Stimulated activated naive CD8-positive, alpha-beta T cell treated with anti-CD3 and anti-CD28 coated beads, Interleukin-15, Interleukin-2, amounts not matched to agents 100 ng/mL and 50 ng/mL, for 24 hours (primary cell): ENCODE data around the gene WASF2.

Experiments
- H3K27ac Mint-ChIP-seq: one replicate; pipeline ENCODE4 v1.8.0; 2021; ENCODE audit warnings: mild to moderate bottlenecking, mixed read lengths
- H3K27me3 Mint-ChIP-seq: one replicate; pipeline ENCODE4 v1.8.0; 2021; ENCODE audit warnings: mixed read lengths
- H3K36me3 Mint-ChIP-seq: one replicate; pipeline ENCODE4 v1.8.0; 2021; ENCODE audit warnings: low read depth, mixed read lengths
- H3K4me1 Mint-ChIP-seq: one replicate; pipeline ENCODE4 v1.8.0; 2021; ENCODE audit warnings: low read depth, mixed read lengths
- H3K4me3 Mint-ChIP-seq: one replicate; pipeline ENCODE4 v1.8.0; 2021; ENCODE audit warnings: mild to moderate bottlenecking, mixed read lengths
- H3K9me3 Mint-ChIP-seq: one replicate; pipeline ENCODE4 v1.8.0; 2021; ENCODE audit warnings: mixed read lengths

The WASF2 gene

GRCh38 chr1:27366113-27366410 lies 123.9 kb downstream of the WASF2 start:
- no peaks in the 10 kb centered on the region for H3K36me3 Mint-ChIP-seq
- peak overlapping the region; percentile 81 for H3K4me3 Mint-ChIP-seq
- no peaks in the 10 kb centered on the region for H3K9me3 Mint-ChIP-seq
- H3K27ac Mint-ChIP-seq, result peak overlapping the region; percentile 79
- no peaks in the 10 kb centered on the region for H3K27me3 Mint-ChIP-seq
- H3K4me1 Mint-ChIP-seq, result peaks cover 34% of the 10 kb centered on the region

GRCh38 chr1:27365372-27366112 lies 124.4 kb downstream of the WASF2 start:
- Mint-ChIP-seq H3K27ac (peak overlapping the region; percentile 79), H3K4me3 (peak overlapping the region; percentile 81), H3K36me3 (no peaks in the 10 kb centered on the region), H3K4me1 (peaks cover 34% of the 10 kb centered on the region), H3K27me3 (no peaks in the 10 kb centered on the region), H3K9me3 (no peaks in the 10 kb centered on the region)

- Mint-ChIP-seq H3K4me3 (peak overlapping the region; percentile 81), H3K36me3 (no peaks in the 10 kb centered on the region), H3K4me1 (peaks cover 37% of the 10 kb centered on the region), H3K9me3 (no peaks in the 10 kb centered on the region), H3K27ac (peak overlapping the region; percentile 67), H3K27me3 (no peaks in the 10 kb centered on the region)
Measured at GRCh38 chr1:27364696-27365371, 125.1 kb downstream of the WASF2 start.

- no peak overlapping the region for H3K4me3 Mint-ChIP-seq
- no peaks in the 10 kb centered on the region for H3K9me3 Mint-ChIP-seq
- H3K27me3 Mint-ChIP-seq, result peaks cover 2% of the 10 kb centered on the region
- H3K4me1 Mint-ChIP-seq, result peaks cover 37% of the 10 kb centered on the region
- no peak overlapping the region for H3K27ac Mint-ChIP-seq
- H3K36me3 Mint-ChIP-seq, result no peaks in the 10 kb centered on the region
Measured at GRCh38 chr1:27363766-27364695, 125.9 kb downstream of the WASF2 start.

GRCh38 chr1:27361553-27361952 lies 128.4 kb downstream of the WASF2 start:
- Mint-ChIP-seq H3K4me3 (no peak overlapping the region), H3K4me1 (peaks cover 46% of the 10 kb centered on the region), H3K9me3 (no peaks in the 10 kb centered on the region), H3K27ac (no peak overlapping the region), H3K36me3 (no peaks in the 10 kb centered on the region), H3K27me3 (peaks cover 6% of the 10 kb centered on the region)

GRCh38 chr1:27361044-27361402 lies 128.9 kb downstream of the WASF2 start:
- no peaks in the 10 kb centered on the region for H3K36me3 Mint-ChIP-seq
- H3K9me3 Mint-ChIP-seq, result no peaks in the 10 kb centered on the region
- peak overlapping the region; percentile 60 for H3K4me3 Mint-ChIP-seq
- peaks cover 50% of the 10 kb centered on the region for H3K4me1 Mint-ChIP-seq
- peaks cover 6% of the 10 kb centered on the region for H3K27me3 Mint-ChIP-seq
- H3K27ac Mint-ChIP-seq, result no peak overlapping the region

- H3K27me3 Mint-ChIP-seq, result peaks cover 6% of the 10 kb centered on the region
- H3K36me3 Mint-ChIP-seq, result no peaks in the 10 kb centered on the region
- H3K9me3 Mint-ChIP-seq, result no peaks in the 10 kb centered on the region
- no peak overlapping the region for H3K27ac Mint-ChIP-seq
- H3K4me1 Mint-ChIP-seq, result peaks cover 51% of the 10 kb centered on the region
- H3K4me3 Mint-ChIP-seq, result peak overlapping the region; percentile 60
Measured at GRCh38 chr1:27360159-27361043, 129.6 kb downstream of the WASF2 start.

- Mint-ChIP-seq H3K27ac (no peak overlapping the region), H3K36me3 (no peaks in the 10 kb centered on the region), H3K9me3 (no peaks in the 10 kb centered on the region), H3K27me3 (peaks cover 6% of the 10 kb centered on the region), H3K4me1 (peaks cover 47% of the 10 kb centered on the region), H3K4me3 (peak overlapping the region; percentile 60)
Measured at GRCh38 chr1:27359822-27360158, 130.2 kb downstream of the WASF2 start.

- Mint-ChIP-seq H3K27me3 (peaks cover 6% of the 10 kb centered on the region), H3K4me1 (peaks cover 42% of the 10 kb centered on the region), H3K9me3 (no peaks in the 10 kb centered on the region), H3K27ac (no peak overlapping the region), H3K36me3 (no peaks in the 10 kb centered on the region), H3K4me3 (no peak overlapping the region)
Measured at GRCh38 chr1:27358928-27359313, 131.0 kb downstream of the WASF2 start.

GRCh38 chr1:27358038-27358927 lies 131.7 kb downstream of the WASF2 start:
- H3K4me3 Mint-ChIP-seq, result no peak overlapping the region
- H3K27ac Mint-ChIP-seq, result peak overlapping the region; percentile 67
- no peaks in the 10 kb centered on the region for H3K36me3 Mint-ChIP-seq
- no peaks in the 10 kb centered on the region for H3K9me3 Mint-ChIP-seq
- H3K4me1 Mint-ChIP-seq, result peaks cover 42% of the 10 kb centered on the region
- peaks cover 6% of the 10 kb centered on the region for H3K27me3 Mint-ChIP-seq

- Mint-ChIP-seq H3K27ac (peak overlapping the region; percentile 68), H3K4me3 (peak overlapping the region; percentile 73), H3K36me3 (no peaks in the 10 kb centered on the region), H3K9me3 (no peaks in the 10 kb centered on the region), H3K27me3 (peaks cover 6% of the 10 kb centered on the region), H3K4me1 (peaks cover 42% of the 10 kb centered on the region)
Measured at GRCh38 chr1:27357281-27358037, 132.5 kb downstream of the WASF2 start.

- H3K27ac Mint-ChIP-seq, result peak overlapping the region; percentile 68
- H3K36me3 Mint-ChIP-seq, result no peaks in the 10 kb centered on the region
- peaks cover 6% of the 10 kb centered on the region for H3K27me3 Mint-ChIP-seq
- H3K4me3 Mint-ChIP-seq, result peak overlapping the region; percentile 73
- peaks cover 42% of the 10 kb centered on the region for H3K4me1 Mint-ChIP-seq
- H3K9me3 Mint-ChIP-seq, result no peaks in the 10 kb centered on the region
Measured at GRCh38 chr1:27356619-27357280, 133.2 kb downstream of the WASF2 start.

GRCh38 chr1:27356277-27356618 lies 133.7 kb downstream of the WASF2 start:
- H3K27me3 Mint-ChIP-seq, result peaks cover 6% of the 10 kb centered on the region
- peak overlapping the region; percentile 20 for H3K4me3 Mint-ChIP-seq

More at GRCh38 chr1:27356277-27356618, 133.7 kb downstream of the WASF2 start:
- Mint-ChIP-seq H3K27ac (peak overlapping the region; percentile 55), H3K9me3 (no peaks in the 10 kb centered on the region), H3K4me1 (peaks cover 42% of the 10 kb centered on the region), H3K36me3 (no peaks in the 10 kb centered on the region)
